Neural cell (in vitro differentiated cells): ENCODE data around the gene PLA2G4E.

Source experiments
- EP300 ChIP-seq: fragments of 450-650 bp; conservative IDR thresholded peaks from 2 replicates; pipeline ENCODE4 v1.6.1; 2014; ENCODE audit warnings: antibody characterized with exemption, mild to moderate bottlenecking, moderate library complexity; ENCODE audit not compliant: poor library complexity, severe bottlenecking
- EZH2 ChIP-seq: fragments of 200-600, 300-800 bp; shearing (Covaris generic), sonication (generic); IDR thresholded peaks from 2 replicates; pipeline ENCODE4 v1.6.1; 2014; ENCODE audit warnings: antibody characterized with exemption, low read length, borderline replicate concordance, mild to moderate bottlenecking; ENCODE audit not compliant: insufficient read depth, poor library complexity, severe bottlenecking
- TF ChIP-seq, protein P1 (sequence below): fragments of 450-650 bp; IDR thresholded peaks from 2 replicates; pipeline ENCODE4 v1.5.1; 2014; ENCODE audit warnings: antibody characterized with exemption, mild to moderate bottlenecking, moderate library complexity; ENCODE audit not compliant: poor library complexity, severe bottlenecking

DNA sequence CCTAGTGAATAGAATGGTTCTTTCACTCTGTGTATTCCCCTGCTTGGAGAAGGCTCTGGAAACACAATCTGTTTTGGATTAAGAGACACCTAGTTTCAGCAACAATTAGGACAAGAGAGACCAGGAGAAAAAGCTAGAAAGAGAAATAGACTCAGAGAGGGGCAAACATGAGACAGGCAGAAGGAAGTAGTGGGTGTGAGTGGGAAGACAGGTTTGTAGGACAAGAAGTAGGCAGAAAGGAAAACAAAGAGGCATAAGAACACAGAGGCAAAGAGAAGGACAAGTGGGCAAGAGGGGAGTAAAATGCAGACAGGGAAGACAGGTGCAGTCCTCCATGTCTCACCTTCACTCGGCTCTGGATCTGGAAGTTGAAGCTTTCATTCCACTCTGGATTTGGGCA lies 13.5 kb downstream of the PLA2G4E start:
- TF ChIP-seq, protein P1, sequence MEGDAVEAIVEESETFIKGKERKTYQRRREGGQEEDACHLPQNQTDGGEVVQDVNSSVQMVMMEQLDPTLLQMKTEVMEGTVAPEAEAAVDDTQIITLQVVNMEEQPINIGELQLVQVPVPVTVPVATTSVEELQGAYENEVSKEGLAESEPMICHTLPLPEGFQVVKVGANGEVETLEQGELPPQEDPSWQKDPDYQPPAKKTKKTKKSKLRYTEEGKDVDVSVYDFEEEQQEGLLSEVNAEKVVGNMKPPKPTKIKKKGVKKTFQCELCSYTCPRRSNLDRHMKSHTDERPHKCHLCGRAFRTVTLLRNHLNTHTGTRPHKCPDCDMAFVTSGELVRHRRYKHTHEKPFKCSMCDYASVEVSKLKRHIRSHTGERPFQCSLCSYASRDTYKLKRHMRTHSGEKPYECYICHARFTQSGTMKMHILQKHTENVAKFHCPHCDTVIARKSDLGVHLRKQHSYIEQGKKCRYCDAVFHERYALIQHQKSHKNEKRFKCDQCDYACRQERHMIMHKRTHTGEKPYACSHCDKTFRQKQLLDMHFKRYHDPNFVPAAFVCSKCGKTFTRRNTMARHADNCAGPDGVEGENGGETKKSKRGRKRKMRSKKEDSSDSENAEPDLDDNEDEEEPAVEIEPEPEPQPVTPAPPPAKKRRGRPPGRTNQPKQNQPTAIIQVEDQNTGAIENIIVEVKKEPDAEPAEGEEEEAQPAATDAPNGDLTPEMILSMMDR = no peak
- no peak for TF ChIP-seq EZH2
- TF ChIP-seq EP300 = no peak
